IPS-18c (cell line): Measurements from ENCODE around the gene SAC3D1.
"Not testable (repeated sequence)": the region's sequence is repeated elsewhere in the genome, so short reads cannot be mapped to it uniquely, and the experiment has no call there.

Experiments used
- H3K4me3 ChIP-seq: 2 replicates; pipeline ENCODE4 v1.7.0; 2013; ENCODE audit warnings: low read depth, mild to moderate bottlenecking, low read length, moderate library complexity; ENCODE audit not compliant: insufficient read depth
- H3K9me3 ChIP-seq: one replicate; pipeline ENCODE4 v1.6.1; 2013; ENCODE audit warnings: mild to moderate bottlenecking, low read length, moderate library complexity; ENCODE audit not compliant: control insufficient read depth, insufficient read depth

Gene SAC3D1

GRCh38 chr11:65017937-65018336 lies 23.1 kb upstream of the SAC3D1 start:
- no peaks in the 10 kb centered on the region for H3K9me3 ChIP-seq

DNA sequence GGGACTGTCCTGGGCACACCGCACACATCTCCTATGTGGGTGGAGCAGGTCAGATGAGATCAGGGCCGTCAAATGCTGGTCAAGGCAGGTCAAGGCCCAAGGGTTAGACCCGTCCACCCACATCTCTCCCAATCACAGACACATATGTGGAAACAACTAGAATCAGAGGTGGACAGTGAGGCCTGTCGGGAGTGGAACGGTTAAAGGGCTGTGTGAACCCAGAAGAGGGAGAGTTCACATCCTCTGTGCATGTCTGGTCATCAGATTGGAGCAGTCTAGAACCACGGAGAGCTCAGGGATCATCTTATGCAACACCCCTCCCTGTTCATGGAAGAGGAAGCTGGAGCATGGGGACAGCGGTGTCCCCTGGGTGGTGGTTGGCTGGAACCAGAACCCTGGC lies 21.2 kb upstream of the SAC3D1 start:
- no peaks in the 10 kb centered on the region for H3K9me3 ChIP-seq
- H3K4me3 ChIP-seq: no peak overlapping the region

More at GRCh38 chr11:65017937-65018336, 23.1 kb upstream of the SAC3D1 start:
- no peak overlapping the region for H3K4me3 ChIP-seq

DNA sequence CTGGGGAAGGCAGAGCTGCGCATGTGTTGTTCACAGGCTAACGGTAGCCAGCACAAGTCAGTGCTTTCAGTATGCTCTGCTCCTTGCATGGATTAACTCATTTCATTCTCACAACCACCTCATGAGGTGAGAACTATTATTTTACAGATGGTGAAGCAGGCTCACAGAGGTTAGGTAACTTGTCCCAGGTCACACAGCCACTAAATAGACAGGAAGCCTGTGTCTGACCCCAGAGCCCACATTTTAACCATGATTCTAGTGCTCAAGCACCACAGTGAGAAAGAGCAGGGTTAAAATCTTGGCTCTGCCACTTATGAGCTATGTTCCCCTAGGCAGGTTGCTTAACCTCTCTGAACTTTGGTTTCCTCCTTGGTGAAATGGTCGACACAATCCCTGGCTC lies 20.0 kb upstream of the SAC3D1 start:
- Histone ChIP-seq H3K4me3 (no peak overlapping the region), H3K9me3 (no peaks in the 10 kb centered on the region)

DNA sequence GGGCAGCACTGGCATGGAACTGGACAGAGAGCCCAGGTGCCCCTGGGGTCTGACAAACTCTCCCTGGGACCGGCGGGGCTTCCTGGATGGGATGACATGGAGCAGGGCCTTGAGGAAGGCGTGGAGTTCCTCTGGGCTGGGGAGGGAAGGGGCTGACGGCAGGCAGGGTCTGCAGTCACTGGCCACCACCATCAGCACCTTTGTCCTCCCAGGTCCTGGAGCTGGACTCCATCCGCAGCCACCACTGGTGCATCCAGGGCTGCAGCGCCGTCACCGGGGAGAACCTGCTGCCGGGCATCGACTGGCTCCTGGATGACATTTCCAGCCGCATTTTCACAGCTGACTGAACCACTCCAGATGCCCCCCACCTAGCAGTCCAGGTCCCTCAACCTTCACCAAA lies 19.5 kb upstream of the SAC3D1 start:
- no peak overlapping the region for H3K4me3 ChIP-seq
- no peaks in the 10 kb centered on the region for H3K9me3 ChIP-seq

DNA sequence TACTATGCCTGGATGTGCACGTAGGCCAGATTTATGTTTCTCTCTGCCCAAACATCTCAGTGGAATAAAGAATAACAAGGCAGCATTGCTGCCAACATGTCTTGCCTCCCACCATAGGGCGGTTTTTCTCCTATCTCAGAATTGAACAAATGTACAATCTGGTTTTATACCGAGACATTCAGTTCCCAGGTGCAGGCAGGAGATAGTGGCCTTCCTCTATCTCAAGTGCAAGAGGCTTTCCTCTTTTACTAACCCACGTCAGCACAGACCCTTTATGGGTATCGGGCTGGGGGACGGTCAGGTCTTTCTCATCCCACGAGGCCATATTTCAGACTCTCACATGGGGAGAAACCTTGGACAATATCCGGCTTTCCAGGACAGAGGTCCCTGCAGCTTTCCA lies 17.5 kb upstream of the SAC3D1 start:
- not testable (repeated sequence) for H3K9me3 ChIP-seq, H3K4me3 ChIP-seq

- Histone ChIP-seq H3K9me3 (no peaks in the 10 kb centered on the region), H3K4me3 (peak overlapping the region; percentile 71; the same call in 1 of the 2 replicates)
Measured at GRCh38 chr11:65026810-65027209, 14.2 kb upstream of the SAC3D1 start.

DNA sequence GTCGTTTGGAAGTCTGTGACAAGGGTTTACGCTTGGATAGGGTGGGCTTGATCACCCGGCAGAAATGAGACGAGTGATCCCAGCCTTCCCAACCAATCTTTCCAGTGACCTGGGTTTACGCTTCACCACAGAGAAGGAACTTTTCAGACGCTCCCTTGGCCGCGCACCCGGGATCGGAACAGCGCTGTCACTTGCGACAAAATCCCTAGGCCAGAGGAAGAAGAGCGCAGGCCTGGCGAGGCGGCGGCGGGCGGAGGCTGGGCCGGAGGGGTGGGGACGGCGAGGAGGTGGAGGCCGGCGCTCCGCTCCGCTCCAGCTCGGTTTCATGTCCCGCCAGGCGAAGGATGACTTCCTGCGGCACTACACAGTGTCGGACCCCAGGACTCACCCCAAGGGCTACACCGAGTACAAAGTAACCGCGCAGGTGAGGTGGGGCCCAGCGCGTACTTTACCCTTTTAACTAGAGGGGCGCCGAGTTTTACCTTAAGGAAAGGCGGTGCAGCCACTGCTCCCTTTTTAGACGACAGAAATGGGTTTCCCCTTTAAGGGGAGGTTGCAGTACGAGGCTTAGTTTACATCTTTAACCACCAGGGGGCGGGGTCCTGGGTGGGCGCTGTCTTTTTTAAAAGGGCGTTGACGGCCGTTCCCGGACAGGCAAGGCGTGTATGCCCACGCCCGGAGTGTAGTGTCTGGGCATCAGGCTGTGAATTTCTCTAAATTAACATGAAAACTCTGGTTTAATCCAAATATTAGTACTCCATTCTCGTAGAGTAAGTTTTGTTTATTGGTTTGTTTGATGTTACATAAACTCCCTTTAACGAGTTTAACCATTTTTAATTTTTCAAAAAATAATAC lies 13.6 kb upstream of the SAC3D1 start, which contains the start of gene SNX15:
TSS of gene SNX15 (plus strand) at position 227 of the 855 bp plus-strand sequence. CDS start at position 326, 99 bp downstream.
- Histone ChIP-seq H3K9me3 (no peaks in the 10 kb centered on the region), H3K4me3 (peak within 1 kb of the TSS; percentile 71)

GRCh38 chr11:65032216-65032615 lies 8.8 kb upstream of the SAC3D1 start:
- Histone ChIP-seq H3K9me3 (no peaks in the 10 kb centered on the region), H3K4me3 (no peak overlapping the region)

GRCh38 chr11:65034423-65034822 lies 6.6 kb upstream of the SAC3D1 start:
- H3K9me3 ChIP-seq: no peaks in the 10 kb centered on the region
- H3K4me3 ChIP-seq: no peak overlapping the region

DNA sequence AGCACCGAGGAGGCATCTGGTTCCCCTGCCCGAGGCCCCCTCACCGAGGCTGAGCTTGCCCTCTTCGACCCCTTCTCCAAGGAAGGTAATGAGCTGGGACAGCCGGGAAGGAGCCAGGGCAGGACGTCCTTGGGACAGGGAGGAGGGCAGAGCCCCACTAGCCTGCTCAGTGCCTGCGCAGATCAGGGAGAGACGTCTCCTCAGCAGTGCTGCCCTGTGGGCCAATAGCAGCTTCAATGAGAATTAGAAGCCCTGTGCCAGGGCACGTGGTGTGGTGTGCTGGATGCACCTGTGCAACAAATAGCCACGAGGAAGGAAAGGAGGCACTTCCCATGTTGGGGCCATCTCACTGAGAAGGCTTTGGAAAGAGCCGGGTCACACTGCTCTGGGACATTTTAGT lies 5.4 kb upstream of the SAC3D1 start:
- Histone ChIP-seq H3K4me3 (no peak overlapping the region), H3K9me3 (no peaks in the 10 kb centered on the region)

- Histone ChIP-seq H3K9me3 (no peaks in the 10 kb centered on the region), H3K4me3 (no peak overlapping the region)
Measured at GRCh38 chr11:65036931-65037330, 4.1 kb upstream of the SAC3D1 start.

- H3K4me3 ChIP-seq: peak overlapping the region; percentile 80; the same call in 1 of the 2 replicates
- H3K9me3 ChIP-seq: no peaks in the 10 kb centered on the region
Measured at GRCh38 chr11:65040520-65040846, 527 bp upstream of the SAC3D1 start.

GRCh38 chr11:65042891-65043290 lies 1.9 kb downstream of the SAC3D1 start:
- no peak overlapping the region for H3K4me3 ChIP-seq
- H3K9me3 ChIP-seq: no peaks in the 10 kb centered on the region

DNA sequence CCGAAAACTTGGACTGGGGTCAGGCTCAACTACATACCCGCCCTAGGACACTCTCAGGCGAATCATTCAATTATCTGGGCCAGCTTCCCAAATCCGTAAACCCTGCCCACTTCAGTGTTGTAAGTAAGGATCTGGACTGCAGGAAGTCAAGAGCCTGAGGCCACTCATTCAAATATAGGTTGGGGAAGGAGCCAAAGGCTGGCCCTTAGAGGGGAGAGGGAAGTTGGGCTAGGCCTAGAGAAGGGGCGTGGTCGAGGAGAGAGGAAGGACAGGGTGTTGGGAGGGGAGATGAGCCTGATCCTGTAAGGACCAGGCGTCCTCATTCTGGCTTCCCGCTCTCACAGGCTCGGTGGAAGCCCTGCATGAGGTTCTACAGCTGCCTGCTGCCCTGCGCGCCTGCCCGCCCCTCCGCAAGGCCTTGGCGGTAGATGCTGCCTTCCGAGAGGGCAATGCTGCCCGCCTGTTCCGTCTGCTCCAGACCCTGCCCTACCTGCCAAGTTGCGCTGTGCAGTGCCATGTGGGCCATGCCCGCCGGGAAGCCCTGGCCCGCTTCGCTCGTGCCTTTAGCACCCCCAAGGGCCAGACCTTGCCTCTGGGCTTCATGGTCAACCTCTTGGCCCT lies 3.0 kb downstream of the SAC3D1 start:
- Histone ChIP-seq H3K9me3 (no peaks in the 10 kb centered on the region), H3K4me3 (no peak overlapping the region; the same call in 1 of the 2 replicates)

GRCh38 chr11:65045061-65045460 lies 4.1 kb downstream of the SAC3D1 start:
- no peak overlapping the region for H3K4me3 ChIP-seq
- H3K9me3 ChIP-seq: no peaks in the 10 kb centered on the region

GRCh38 chr11:65045728-65046127 lies 4.7 kb downstream of the SAC3D1 start:
- H3K4me3 ChIP-seq: no peak overlapping the region
- H3K9me3 ChIP-seq: no peaks in the 10 kb centered on the region

GRCh38 chr11:65047581-65048422 lies 6.8 kb downstream of the SAC3D1 start:
- no peaks in the 10 kb centered on the region for H3K9me3 ChIP-seq
- no peak overlapping the region for H3K4me3 ChIP-seq
